ENCODE measurements around the gene COL23A1. TPM values are rescaled to one million over a fixed set of nuclear protein-coding genes. Genes with fewer than 3 reads are reported as not detected.

COL23A1 gene
- total RNA-seq, 4 donors from 2014 or later, result 0.83 to 1.8 (median 1.5) TPM

DNA sequence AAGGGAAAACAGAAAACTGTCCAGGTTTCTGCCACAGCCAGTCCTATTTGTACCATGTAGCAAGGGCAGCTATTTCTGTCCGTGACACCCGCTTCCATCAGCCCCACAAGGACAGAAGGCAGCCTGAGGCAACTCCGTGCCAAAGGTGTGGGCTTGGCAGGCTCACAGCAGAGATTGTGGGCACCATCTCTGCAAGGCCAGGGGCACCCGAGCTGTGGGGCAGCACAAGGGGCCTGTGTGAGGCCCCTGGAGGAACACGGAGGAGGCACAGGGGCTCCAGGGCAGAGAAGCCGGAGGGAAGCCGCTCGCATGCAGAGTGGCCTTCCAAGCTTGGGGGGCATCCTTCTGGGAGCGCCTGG, 43.5 kb downstream of the COL23A1 start:
- Histone ChIP-seq H3K4me3 (no peak overlapping the region), H3K27ac (replicated peaks in 1 of 4) (no peak overlapping the region), H3K36me3 (no peaks in the 10 kb centered on the region), H3K9me3 (no peaks in the 10 kb centered on the region), H3K4me1 (peaks cover 13 to 23% (median 15%) of the 10 kb centered on the region in 4 donors), H3K27me3 (no peaks in the 10 kb centered on the region)
- no peak for DNase-seq (ENCODE audit: extremely low spot score)
- TF ChIP-seq EP300 (IDR thresholded peaks at IDR 0.05), result no peak
- no peak for TF ChIP-seq POLR2A (IDR thresholded peaks at IDR 0.05; ENCODE audit: low read depth)
- no peak for TF ChIP-seq CTCF (IDR thresholded peaks at IDR 0.05)
- no peak for TF ChIP-seq POLR2AphosphoS5 (IDR thresholded peaks at IDR 0.05)
- intact Hi-C loops (cut with DNase I), result no loop called here
- 83% methylated on average over 6 of the region's 9 CpGs for WGBS

DNA sequence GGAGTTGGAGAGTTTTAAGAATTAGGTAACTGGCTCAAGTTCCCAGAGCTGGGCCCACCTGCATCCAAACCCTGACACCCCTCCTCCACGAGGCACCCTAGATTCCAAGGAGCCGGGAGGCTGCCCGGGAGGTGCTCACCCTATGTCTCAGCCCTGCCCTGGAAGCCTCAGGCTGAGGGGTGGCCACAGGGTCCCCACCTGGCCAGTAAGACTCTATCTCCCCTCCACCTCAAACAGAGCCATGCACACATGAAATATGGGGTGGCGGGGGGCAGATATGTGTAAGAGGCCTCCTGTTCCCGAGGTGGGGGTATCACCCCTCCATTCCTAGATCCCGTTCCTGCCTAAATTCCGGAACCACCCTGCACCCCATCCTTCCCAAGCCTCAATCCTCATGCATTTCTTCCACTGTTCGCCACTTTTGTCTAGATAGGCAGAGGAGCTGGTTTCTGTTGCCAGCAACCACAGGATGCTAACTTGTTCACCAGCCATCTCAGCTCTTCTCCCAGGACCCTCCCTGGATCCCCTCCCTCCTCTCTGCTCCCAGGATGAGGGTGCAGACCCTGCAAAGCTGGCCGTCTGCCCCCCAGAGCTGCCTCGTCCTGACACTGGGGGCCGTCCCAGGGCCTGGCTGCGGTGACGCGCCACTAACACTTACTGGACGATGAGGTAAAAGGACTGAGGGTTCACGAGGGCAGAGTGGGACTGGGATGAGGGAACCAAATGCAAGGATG, 44.1 kb downstream of the COL23A1 start:
- TF ChIP-seq POLR2AphosphoS5 (IDR thresholded peaks at IDR 0.05) (no peak), CTCF (IDR thresholded peaks at IDR 0.05) (no peak), EP300 (IDR thresholded peaks at IDR 0.05) (no peak), POLR2A (IDR thresholded peaks at IDR 0.05; ENCODE audit: low read depth) (no peak)
- no peak overlapping the region for H3K4me3 ChIP-seq
- intact Hi-C loops (cut with DNase I), result no loop called here
- no peaks in the 10 kb centered on the region for H3K9me3 ChIP-seq
- H3K27me3 ChIP-seq, result no peaks in the 10 kb centered on the region
- H3K27ac ChIP-seq (replicated peaks in 1 of 4), result no peak overlapping the region
- no peaks in the 10 kb centered on the region for H3K36me3 ChIP-seq
- 94% methylated on average over 15 of the region's 16 CpGs for WGBS
- H3K4me1 ChIP-seq, result peaks cover 13 to 26% (median 15%) of the 10 kb centered on the region in 4 donors
- DNase-seq (ENCODE audit: extremely low spot score), result no peak

DNA sequence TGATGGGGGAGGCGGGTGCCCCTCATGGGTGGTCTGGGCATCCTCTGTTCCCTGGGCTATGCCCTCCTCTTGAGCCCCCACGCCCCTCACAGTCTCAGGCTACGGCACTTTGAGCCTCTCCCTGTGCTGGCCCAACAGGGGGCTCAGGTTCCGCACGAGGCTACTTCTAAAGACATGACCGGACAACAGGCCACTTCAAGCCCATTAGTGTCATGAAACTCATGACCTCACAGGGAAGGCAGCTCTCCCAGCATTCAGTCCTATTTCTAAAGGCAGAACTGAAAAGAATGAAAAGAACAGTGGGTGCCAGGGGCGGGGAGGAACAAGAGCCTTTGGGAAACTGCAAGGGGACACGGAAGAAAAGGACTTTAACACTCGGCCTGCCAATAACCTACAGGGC, 45.0 kb downstream of the COL23A1 start:
- WGBS, result 84% methylated on average over 9 of the region's 9 CpGs
- no peak overlapping the region for H3K4me3 ChIP-seq
- H3K36me3 ChIP-seq, result no peaks in the 10 kb centered on the region
- TF ChIP-seq POLR2A (IDR thresholded peaks at IDR 0.05; ENCODE audit: low read depth), result no peak
- no peak for TF ChIP-seq CTCF (IDR thresholded peaks at IDR 0.05)
- TF ChIP-seq EP300 (IDR thresholded peaks at IDR 0.05), result no peak
- TF ChIP-seq POLR2AphosphoS5 (IDR thresholded peaks at IDR 0.05), result no peak
- DNase-seq (ENCODE audit: extremely low spot score), result no peak
- no peaks in the 10 kb centered on the region for H3K27me3 ChIP-seq
- intact Hi-C loops (cut with DNase I), result no loop called here
- H3K4me1 ChIP-seq, result peaks cover 13 to 26% (median 15%) of the 10 kb centered on the region in 4 donors
- H3K9me3 ChIP-seq, result no peaks in the 10 kb centered on the region
- H3K27ac ChIP-seq (replicated peaks in 1 of 4), result no peak overlapping the region

DNA sequence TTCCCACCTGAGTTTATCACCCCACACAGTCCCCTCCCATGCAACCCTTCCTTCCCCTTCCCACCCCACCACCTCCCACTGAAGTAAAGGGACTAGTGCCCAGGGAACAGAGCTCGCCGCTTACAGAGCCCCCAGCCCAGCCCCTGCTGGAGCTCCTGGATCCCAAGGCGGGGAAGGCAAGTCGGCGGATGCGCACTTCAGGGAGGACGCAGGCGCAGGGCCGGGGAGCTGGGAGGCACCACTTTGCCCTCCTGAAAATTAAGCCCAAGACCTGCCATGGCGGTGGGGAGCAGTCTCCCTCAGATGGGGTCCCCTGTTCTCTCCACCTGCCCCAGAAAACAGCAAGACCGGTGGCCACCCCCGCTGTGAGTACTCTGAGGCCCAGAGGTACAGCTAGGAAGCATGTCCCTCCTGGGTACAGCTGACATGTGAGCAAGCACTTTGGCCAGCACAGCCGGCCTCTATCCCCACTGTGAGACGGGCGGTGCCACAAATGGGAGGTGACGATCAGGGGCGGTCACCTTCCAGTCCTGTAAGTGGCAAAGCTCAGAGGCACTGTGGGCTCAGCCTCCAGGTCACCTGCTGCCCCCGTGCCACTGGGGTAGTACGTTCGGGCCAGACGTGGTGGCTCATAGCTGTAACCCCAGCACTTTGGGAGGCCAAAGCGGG, 45.9 kb downstream of the COL23A1 start:
- intact Hi-C loops (cut with DNase I), result no loop called here
- H3K4me3 ChIP-seq, result no peak overlapping the region
- peaks cover 13 to 26% (median 15%) of the 10 kb centered on the region in 4 donors for H3K4me1 ChIP-seq
- no peaks in the 10 kb centered on the region for H3K27me3 ChIP-seq
- no peaks in the 10 kb centered on the region for H3K36me3 ChIP-seq
- no peaks in the 10 kb centered on the region for H3K9me3 ChIP-seq
- WGBS, result 93% methylated on average over 16 of the region's 22 CpGs
- no peak overlapping the region for H3K27ac ChIP-seq (replicated peaks in 1 of 4)
- no peak for DNase-seq (ENCODE audit: extremely low spot score)
- TF ChIP-seq CTCF (IDR thresholded peaks at IDR 0.05), result no peak
- no peak for TF ChIP-seq EP300 (IDR thresholded peaks at IDR 0.05)
- TF ChIP-seq POLR2A (IDR thresholded peaks at IDR 0.05; ENCODE audit: low read depth), result no peak
- TF ChIP-seq POLR2AphosphoS5 (IDR thresholded peaks at IDR 0.05), result no peak
